Inflammatory macrophage treated with lipopolysaccharide for 4 hours (primary cell): ENCODE measurements around the gene ASPN.

Experiments used
- DNase-seq: peaks from one replicate; pipeline ENCODE4 v3.0.0-alpha.2; 2020

The ASPN gene

GRCh38 chr9:92467041-92467440 is 15.3 kb downstream of the ASPN start:
- DNase-seq: no peak

GRCh38 chr9:92463984-92464383 is 18.3 kb downstream of the ASPN start:
- peak; percentile 26 for DNase-seq

- no peak for DNase-seq
Observed at GRCh38 chr9:92463387-92463786, 18.9 kb downstream of the ASPN start.

- no peak for DNase-seq
Observed at GRCh38 chr9:92457576-92457975, 24.7 kb downstream of the ASPN start.

GRCh38 chr9:92455217-92455616 is 27.1 kb downstream of the ASPN start:
- no peak for DNase-seq

- DNase-seq: no peak
Observed at GRCh38 chr9:92446536-92446935, 35.8 kb downstream of the ASPN start.

- DNase-seq: no peak
Observed at GRCh38 chr9:92444841-92445240, 37.5 kb downstream of the ASPN start.

GRCh38 chr9:92440751-92441046 is 41.6 kb downstream of the ASPN start:
- DNase-seq: no peak

GRCh38 chr9:92439921-92440750 is 42.2 kb downstream of the ASPN start:
- DNase-seq: no peak

- peak; percentile 44 for DNase-seq
Observed at GRCh38 chr9:92438900-92439526, 43.3 kb downstream of the ASPN start.

GRCh38 chr9:92435263-92435662 is 47.0 kb downstream of the ASPN start:
- no peak for DNase-seq

- no peak for DNase-seq
Observed at GRCh38 chr9:92432972-92433548, 49.2 kb downstream of the ASPN start.

- DNase-seq: no peak
Observed at GRCh38 chr9:92432350-92432749, 50.0 kb downstream of the ASPN start.

- no peak for DNase-seq
Observed at GRCh38 chr9:92429836-92430235, 52.5 kb downstream of the ASPN start.

GRCh38 chr9:92426501-92427145 is 55.7 kb downstream of the ASPN start:
- no peak for DNase-seq

GRCh38 chr9:92425474-92425873 is 56.8 kb downstream of the ASPN start:
- no peak for DNase-seq

GRCh38 chr9:92424340-92424739 is 58.0 kb downstream of the ASPN start, which contains the start of gene OMD:
OMD (minus strand) TSS chr9:92424471; CDS start chr9:92417558, 6,913 bp downstream.
- DNase-seq: peak; percentile 20

- no peak for DNase-seq
Observed at GRCh38 chr9:92423612-92424011, 58.7 kb downstream of the ASPN start.

- DNase-seq: peak; percentile 66
Observed at GRCh38 chr9:92422611-92423338, 59.5 kb downstream of the ASPN start.

GRCh38 chr9:92414566-92414965 is 67.7 kb downstream of the ASPN start:
- peak; percentile 23 for DNase-seq

- DNase-seq: peak; percentile 62
Observed at GRCh38 chr9:92411157-92411556, 71.1 kb downstream of the ASPN start.

GRCh38 chr9:92408747-92409478 is 73.4 kb downstream of the ASPN start:
- no peak for DNase-seq
